ENCODE data around the gene AFF4. TPM values are rescaled to one million over a fixed set of nuclear protein-coding genes. Genes with fewer than 3 reads are reported as not detected.
A peak's percentile ranks its signal among the peaks of the same experiment; 100 is the strongest.

AFF4 gene
- total and polyA plus RNA-seq, 2 experiments from 2014 or later = 32.5 to 83.6 TPM

GRCh38 chr5:132872788-132873118 lies 90.7 kb downstream of the AFF4 start:
- peak overlapping the region; percentile 85 for H3K27ac ChIP-seq
- H3K4me1 ChIP-seq (ENCODE audit: low read depth) = peaks cover 35% of the 10 kb centered on the region
- DNase-seq (ENCODE audit: low read depth in 1 of 2, low spot score in 1 of 2) = no peak
- H3K9me3 ChIP-seq (ENCODE audit: low read depth) = no peaks in the 10 kb centered on the region
- H3K36me3 ChIP-seq = peaks cover 8% of the 10 kb centered on the region
- H3K27me3 ChIP-seq = no peaks in the 10 kb centered on the region
- no peak overlapping the region for H3K4me3 ChIP-seq
- TF ChIP-seq CTCF (IDR thresholded peaks at IDR 0.05; ENCODE audit: low read depth, low read length) = no peak

- Histone ChIP-seq H3K4me1 (ENCODE audit: low read depth) (peaks cover 30% of the 10 kb centered on the region), H3K4me3 (no peak overlapping the region), H3K27me3 (no peaks in the 10 kb centered on the region), H3K27ac (peak overlapping the region; percentile 85), H3K36me3 (peaks cover 10% of the 10 kb centered on the region), H3K9me3 (ENCODE audit: low read depth) (no peaks in the 10 kb centered on the region)
- TF ChIP-seq CTCF (IDR thresholded peaks at IDR 0.05; ENCODE audit: low read depth, low read length) = no peak
- DNase-seq (ENCODE audit: low read depth in 1 of 2, low spot score in 1 of 2) = peak in 1 of 2 donors; percentile 27
Measured at GRCh38 chr5:132871459-132872284, 91.8 kb downstream of the AFF4 start.

- Histone ChIP-seq H3K27me3 (no peaks in the 10 kb centered on the region), H3K4me3 (no peak overlapping the region), H3K27ac (peak overlapping the region; percentile 85), H3K36me3 (peaks cover 10% of the 10 kb centered on the region), H3K9me3 (ENCODE audit: low read depth) (no peaks in the 10 kb centered on the region), H3K4me1 (ENCODE audit: low read depth) (peaks cover 22% of the 10 kb centered on the region)
- TF ChIP-seq CTCF (IDR thresholded peaks at IDR 0.05; ENCODE audit: low read depth, low read length) = no peak
- DNase-seq (ENCODE audit: low read depth in 1 of 2, low spot score in 1 of 2) = no peak
Measured at GRCh38 chr5:132870801-132871200, 92.6 kb downstream of the AFF4 start.

- Histone ChIP-seq H3K36me3 (peaks cover 10% of the 10 kb centered on the region), H3K4me1 (ENCODE audit: low read depth) (peaks cover 21% of the 10 kb centered on the region), H3K4me3 (no peak overlapping the region), H3K27ac (no peak overlapping the region), H3K27me3 (no peaks in the 10 kb centered on the region), H3K9me3 (ENCODE audit: low read depth) (no peaks in the 10 kb centered on the region)
- no peak for TF ChIP-seq CTCF (IDR thresholded peaks at IDR 0.05; ENCODE audit: low read depth, low read length)
- no peak for DNase-seq (ENCODE audit: low read depth in 1 of 2, low spot score in 1 of 2)
Measured at GRCh38 chr5:132868754-132869153, 94.7 kb downstream of the AFF4 start.

GRCh38 chr5:132867046-132867451 lies 96.4 kb downstream of the AFF4 start:
- Histone ChIP-seq H3K27ac (peak overlapping the region; percentile 94), H3K36me3 (peaks cover 10% of the 10 kb centered on the region), H3K27me3 (no peaks in the 10 kb centered on the region), H3K9me3 (ENCODE audit: low read depth) (no peaks in the 10 kb centered on the region), H3K4me1 (ENCODE audit: low read depth) (peaks cover 18% of the 10 kb centered on the region), H3K4me3 (peak overlapping the region; percentile 49)
- DNase-seq (ENCODE audit: low read depth in 1 of 2, low spot score in 1 of 2) = no peak
- no peak for TF ChIP-seq CTCF (IDR thresholded peaks at IDR 0.05; ENCODE audit: low read depth, low read length)

Measured in cardiac muscle cell (in vitro differentiated cells and primary cell).